COLO829 (cell line): Measurements from ENCODE around the gene GLRX5.

Experiments used
- DNase-seq: peaks from one replicate; pipeline ENCODE4 v3.0.0; 2012; ENCODE audit warnings: low spot score

GLRX5 gene

GRCh38 chr14:95534299-95535225 lies at the start of gene GLRX5:
TSS of gene GLRX5 (plus strand) at chr14:95535050. CDS start at chr14:95535090, 40 bp downstream.
- DNase-seq, result peak; percentile 99

- DNase-seq, result no peak
Measured at GRCh38 chr14:95485222-95485819, 49.5 kb upstream of the GLRX5 start.

GRCh38 chr14:95486875-95487668 lies 47.8 kb upstream of the GLRX5 start:
- no peak for DNase-seq

GRCh38 chr14:95487669-95488084 lies 47.2 kb upstream of the GLRX5 start:
- no peak for DNase-seq

GRCh38 chr14:95488376-95489213 lies 46.3 kb upstream of the GLRX5 start:
- DNase-seq, result no peak

- no peak for DNase-seq
Measured at GRCh38 chr14:95489214-95490137, 45.4 kb upstream of the GLRX5 start.

- DNase-seq, result no peak
Measured at GRCh38 chr14:95490138-95490509, 44.7 kb upstream of the GLRX5 start.

- DNase-seq, result peak; percentile 92
Measured at GRCh38 chr14:95490727-95491451, 44.0 kb upstream of the GLRX5 start.

- no peak for DNase-seq
Measured at GRCh38 chr14:95491936-95492608, 42.8 kb upstream of the GLRX5 start.

- DNase-seq, result no peak
Measured at GRCh38 chr14:95493503-95493902, 41.3 kb upstream of the GLRX5 start.

GRCh38 chr14:95493976-95494375 lies 40.9 kb upstream of the GLRX5 start:
- DNase-seq, result no peak

- DNase-seq, result no peak
Measured at GRCh38 chr14:95494456-95494855, 40.4 kb upstream of the GLRX5 start.

- no peak for DNase-seq
Measured at GRCh38 chr14:95495076-95495475, 39.8 kb upstream of the GLRX5 start.

GRCh38 chr14:95495538-95496025 lies 39.3 kb upstream of the GLRX5 start:
- DNase-seq, result no peak

- no peak for DNase-seq
Measured at GRCh38 chr14:95496111-95496681, 38.7 kb upstream of the GLRX5 start.

GRCh38 chr14:95496690-95497259 lies 38.1 kb upstream of the GLRX5 start:
- DNase-seq, result no peak

- DNase-seq, result no peak
Measured at GRCh38 chr14:95497561-95498011, 37.3 kb upstream of the GLRX5 start.

GRCh38 chr14:95498622-95499353 lies 36.1 kb upstream of the GLRX5 start:
- DNase-seq, result no peak
